Thyroid gland (tissue), 4 donors: ENCODE results near the gene UBE2E2.

ENCODE experiments used
- CTCF ChIP-seq, 6 experiments: fragments of 200-600 bp in 3 of 6; fragments of 450-650 bp in 3 of 6; sonication (generic) in 3 of 6; IDR thresholded peaks; one replicate each; pipeline ENCODE4 v1.5.1; 2016 to 2019; ENCODE audit warnings: antibody characterized with exemption in 6 of 6, mild to moderate bottlenecking in 2 of 6, inconsistent platforms in 1 of 6, moderate library complexity in 1 of 6
- POLR2A ChIP-seq, 2 donors: fragments of 450-650 bp; IDR thresholded peaks; one replicate each; pipeline ENCODE4 v1.6.1; 2017; ENCODE audit warnings: antibody characterized with exemption in 2 of 2, mild to moderate bottlenecking in 2 of 2, moderate library complexity in 1 of 2

- TF ChIP-seq CTCF (IDR thresholded peaks at IDR 0.05) (no peak), POLR2A (IDR thresholded peaks at IDR 0.05) (no peak)
These were observed 282.8 kb downstream of the UBE2E2 start for GRCh38 chr3:23485922-23486321.
